HepG2 (cell line): ENCODE data around the gene PDE3B. TPM values are rescaled to one million over a fixed set of nuclear protein-coding genes. Genes with fewer than 3 reads are reported as not detected.

ENCODE experiments used
- DPF2 ChIP-seq: sonication (generic); formaldehyde crosslinking; IDR thresholded peaks from 2 replicates; pipeline ENCODE4 v1.4.0; 2020; ENCODE audit warnings: mild to moderate bottlenecking, low read depth, missing genetic modification reagents, borderline replicate concordance
- ETV5 ChIP-seq: IDR thresholded peaks from 2 replicates; pipeline ENCODE4 v1.6.1; 2018; ENCODE audit warnings: missing biosample characterization, missing genetic modification reagents, inconsistent platforms, borderline replicate concordance
- IRX3 ChIP-seq: sonication (generic); formaldehyde crosslinking; IDR thresholded peaks from 2 replicates; pipeline ENCODE4 v1.8.1; 2023; ENCODE audit warnings: mild to moderate bottlenecking, low read depth, missing genetic modification reagents, borderline replicate concordance
- KLF9 ChIP-seq: IDR thresholded peaks from 2 replicates; pipeline ENCODE4 v1.6.1; 2016; ENCODE audit warnings: low read depth
- SRSF4 ChIP-seq: fragments of 200-400 bp; formaldehyde crosslinking; IDR thresholded peaks from one replicate; pipeline ENCODE4 v1.6.1; 2018; ENCODE audit warnings: mild to moderate bottlenecking, low read depth, low read length, moderate library complexity; ENCODE audit not compliant: poor library complexity, severe bottlenecking
- ZNF224 ChIP-seq: sonication (generic); formaldehyde crosslinking; IDR thresholded peaks from 2 replicates; pipeline ENCODE4 v1.5.0; 2020; ENCODE audit warnings: mild to moderate bottlenecking, missing genetic modification reagents
- ZNF577 ChIP-seq: sonication (generic); formaldehyde crosslinking; IDR thresholded peaks from 2 replicates; pipeline ENCODE4 v1.4.0; 2020; ENCODE audit warnings: mild to moderate bottlenecking, low read depth, missing genetic modification reagents, borderline replicate concordance
- ZNF672 ChIP-seq: sonication (generic); formaldehyde crosslinking; IDR thresholded peaks from 2 replicates; pipeline ENCODE4 v1.8.1; 2022; ENCODE audit warnings: missing genetic modification reagents
- ZNF879 ChIP-seq: sonication (generic); formaldehyde crosslinking; IDR thresholded peaks from 2 replicates; pipeline ENCODE4 v1.8.1; 2023; ENCODE audit warnings: missing genetic modification reagents
- polyA plus RNA-seq, 8 experiments: library from polyadenylated mRNA; depleted of rRNA in 3 of 8; stranded (reverse) in 7 of 8; unstranded in 1 of 8; fragments of >200 nt; fragmentation: Illumina TruSeq in 4 of 8; extraction: Trizol in 4 of 8; gene quantifications; 2 replicates each; pipeline versions ENCODE4 v1.2.1 to v1.2.3, GENCODE V29; 2011 to 2016; ENCODE audit warnings: low read depth in 4 of 8, missing spikeins in 1 of 8, mixed read lengths in 1 of 8; ENCODE audit not compliant: insufficient read depth in 1 of 8
- total RNA-seq, 5 experiments: library from RNA; depleted of rRNA; stranded (reverse); fragments of >200 nt; fragmentation: Illumina TruSeq; extraction: Trizol; gene quantifications; 2 replicates each; pipeline ENCODE4 v1.2.3, GENCODE V29; 2016; ENCODE audit warnings: low read depth in 1 of 5
- TF ChIP-seq, protein P1 (sequence below): sonication (generic); formaldehyde crosslinking; IDR thresholded peaks from 2 replicates; pipeline ENCODE4 v1.4.0; 2020; ENCODE audit warnings: missing genetic modification reagents
- TF ChIP-seq, protein P2 (sequence below): IDR thresholded peaks from 2 replicates; pipeline ENCODE4 v1.6.1; 2016; ENCODE audit warnings: mild to moderate bottlenecking
- TF ChIP-seq, protein P3 (sequence below): sonication (generic); formaldehyde crosslinking; IDR thresholded peaks from 2 replicates; pipeline ENCODE4 v1.4.0; 2020; ENCODE audit warnings: missing genetic modification reagents, borderline replicate concordance
- TF ChIP-seq, protein P4 (sequence below): sonication (generic); formaldehyde crosslinking; IDR thresholded peaks from 2 replicates; pipeline ENCODE4 v1.9.0; 2022; ENCODE audit warnings: missing genetic modification reagents, mild to moderate bottlenecking, borderline replicate concordance
- TF ChIP-seq, protein P5 (sequence below): sonication (generic); formaldehyde crosslinking; conservative IDR thresholded peaks from 2 replicates; pipeline ENCODE4 v1.8.0; 2022; ENCODE audit warnings: mild to moderate bottlenecking, moderate library complexity, missing genetic modification reagents
- TF ChIP-seq, protein P6 (sequence below): sonication (generic); formaldehyde crosslinking; IDR thresholded peaks from 2 replicates; pipeline ENCODE4 v1.5.0; 2020; ENCODE audit warnings: missing genetic modification reagents, mild to moderate bottlenecking, borderline replicate concordance

Gene PDE3B
- total and polyA plus RNA-seq, 2 of the 13 experiments (the other 11 are each of a cell fraction or from before 2014, with no cell fraction given), result 14.1 to 26.5 TPM

DNA sequence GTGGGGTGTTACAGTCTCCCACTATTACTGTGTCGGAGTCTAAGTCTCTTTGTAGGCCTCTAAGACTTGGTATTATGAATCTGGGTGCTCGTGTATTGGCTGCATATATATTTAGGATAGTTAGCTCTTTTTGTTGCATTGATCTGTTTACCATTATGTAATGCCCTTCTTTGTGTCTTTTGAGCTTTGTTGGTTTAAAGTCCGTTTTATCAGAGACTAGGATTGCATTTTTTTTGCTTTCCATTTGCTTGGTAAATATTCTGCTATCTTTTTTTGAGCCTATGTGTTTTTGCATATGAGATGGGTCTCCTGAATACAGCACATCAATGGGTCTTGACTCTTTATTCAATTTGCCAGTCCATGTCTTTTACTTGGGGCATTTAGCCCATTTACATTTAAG lies 97.6 kb downstream of the PDE3B start (continued):
- TF ChIP-seq, protein P1, sequence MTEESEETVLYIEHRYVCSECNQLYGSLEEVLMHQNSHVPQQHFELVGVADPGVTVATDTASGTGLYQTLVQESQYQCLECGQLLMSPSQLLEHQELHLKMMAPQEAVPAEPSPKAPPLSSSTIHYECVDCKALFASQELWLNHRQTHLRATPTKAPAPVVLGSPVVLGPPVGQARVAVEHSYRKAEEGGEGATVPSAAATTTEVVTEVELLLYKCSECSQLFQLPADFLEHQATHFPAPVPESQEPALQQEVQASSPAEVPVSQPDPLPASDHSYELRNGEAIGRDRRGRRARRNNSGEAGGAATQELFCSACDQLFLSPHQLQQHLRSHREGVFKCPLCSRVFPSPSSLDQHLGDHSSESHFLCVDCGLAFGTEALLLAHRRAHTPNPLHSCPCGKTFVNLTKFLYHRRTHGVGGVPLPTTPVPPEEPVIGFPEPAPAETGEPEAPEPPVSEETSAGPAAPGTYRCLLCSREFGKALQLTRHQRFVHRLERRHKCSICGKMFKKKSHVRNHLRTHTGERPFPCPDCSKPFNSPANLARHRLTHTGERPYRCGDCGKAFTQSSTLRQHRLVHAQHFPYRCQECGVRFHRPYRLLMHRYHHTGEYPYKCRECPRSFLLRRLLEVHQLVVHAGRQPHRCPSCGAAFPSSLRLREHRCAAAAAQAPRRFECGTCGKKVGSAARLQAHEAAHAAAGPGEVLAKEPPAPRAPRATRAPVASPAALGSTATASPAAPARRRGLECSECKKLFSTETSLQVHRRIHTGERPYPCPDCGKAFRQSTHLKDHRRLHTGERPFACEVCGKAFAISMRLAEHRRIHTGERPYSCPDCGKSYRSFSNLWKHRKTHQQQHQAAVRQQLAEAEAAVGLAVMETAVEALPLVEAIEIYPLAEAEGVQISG, result no peak
- no peak for TF ChIP-seq ZNF672 (CRISPR knock-in tag)
- TF ChIP-seq, protein P2, sequence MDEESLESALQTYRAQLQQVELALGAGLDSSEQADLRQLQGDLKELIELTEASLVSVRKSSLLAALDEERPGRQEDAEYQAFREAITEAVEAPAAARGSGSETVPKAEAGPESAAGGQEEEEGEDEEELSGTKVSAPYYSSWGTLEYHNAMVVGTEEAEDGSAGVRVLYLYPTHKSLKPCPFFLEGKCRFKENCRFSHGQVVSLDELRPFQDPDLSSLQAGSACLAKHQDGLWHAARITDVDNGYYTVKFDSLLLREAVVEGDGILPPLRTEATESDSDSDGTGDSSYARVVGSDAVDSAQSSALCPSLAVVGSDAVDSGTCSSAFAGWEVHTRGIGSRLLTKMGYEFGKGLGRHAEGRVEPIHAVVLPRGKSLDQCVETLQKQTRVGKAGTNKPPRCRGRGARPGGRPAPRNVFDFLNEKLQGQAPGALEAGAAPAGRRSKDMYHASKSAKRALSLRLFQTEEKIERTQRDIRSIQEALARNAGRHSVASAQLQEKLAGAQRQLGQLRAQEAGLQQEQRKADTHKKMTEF, result peak; percentile 71
- TF ChIP-seq, protein P3, sequence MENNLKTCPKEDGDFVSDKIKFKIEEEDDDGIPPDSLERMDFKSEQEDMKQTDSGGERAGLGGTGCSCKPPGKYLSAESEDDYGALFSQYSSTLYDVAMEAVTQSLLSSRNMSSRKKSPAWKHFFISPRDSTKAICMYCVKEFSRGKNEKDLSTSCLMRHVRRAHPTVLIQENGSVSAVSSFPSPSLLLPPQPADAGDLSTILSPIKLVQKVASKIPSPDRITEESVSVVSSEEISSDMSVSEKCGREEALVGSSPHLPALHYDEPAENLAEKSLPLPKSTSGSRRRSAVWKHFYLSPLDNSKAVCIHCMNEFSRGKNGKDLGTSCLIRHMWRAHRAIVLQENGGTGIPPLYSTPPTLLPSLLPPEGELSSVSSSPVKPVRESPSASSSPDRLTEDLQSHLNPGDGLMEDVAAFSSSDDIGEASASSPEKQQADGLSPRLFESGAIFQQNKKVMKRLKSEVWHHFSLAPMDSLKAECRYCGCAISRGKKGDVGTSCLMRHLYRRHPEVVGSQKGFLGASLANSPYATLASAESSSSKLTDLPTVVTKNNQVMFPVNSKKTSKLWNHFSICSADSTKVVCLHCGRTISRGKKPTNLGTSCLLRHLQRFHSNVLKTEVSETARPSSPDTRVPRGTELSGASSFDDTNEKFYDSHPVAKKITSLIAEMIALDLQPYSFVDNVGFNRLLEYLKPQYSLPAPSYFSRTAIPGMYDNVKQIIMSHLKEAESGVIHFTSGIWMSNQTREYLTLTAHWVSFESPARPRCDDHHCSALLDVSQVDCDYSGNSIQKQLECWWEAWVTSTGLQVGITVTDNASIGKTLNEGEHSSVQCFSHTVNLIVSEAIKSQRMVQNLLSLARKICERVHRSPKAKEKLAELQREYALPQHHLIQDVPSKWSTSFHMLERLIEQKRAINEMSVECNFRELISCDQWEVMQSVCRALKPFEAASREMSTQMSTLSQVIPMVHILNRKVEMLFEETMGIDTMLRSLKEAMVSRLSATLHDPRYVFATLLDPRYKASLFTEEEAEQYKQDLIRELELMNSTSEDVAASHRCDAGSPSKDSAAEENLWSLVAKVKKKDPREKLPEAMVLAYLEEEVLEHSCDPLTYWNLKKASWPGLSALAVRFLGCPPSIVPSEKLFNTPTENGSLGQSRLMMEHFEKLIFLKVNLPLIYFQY (CRISPR knock-in tag), result no peak
- TF ChIP-seq, protein P4, sequence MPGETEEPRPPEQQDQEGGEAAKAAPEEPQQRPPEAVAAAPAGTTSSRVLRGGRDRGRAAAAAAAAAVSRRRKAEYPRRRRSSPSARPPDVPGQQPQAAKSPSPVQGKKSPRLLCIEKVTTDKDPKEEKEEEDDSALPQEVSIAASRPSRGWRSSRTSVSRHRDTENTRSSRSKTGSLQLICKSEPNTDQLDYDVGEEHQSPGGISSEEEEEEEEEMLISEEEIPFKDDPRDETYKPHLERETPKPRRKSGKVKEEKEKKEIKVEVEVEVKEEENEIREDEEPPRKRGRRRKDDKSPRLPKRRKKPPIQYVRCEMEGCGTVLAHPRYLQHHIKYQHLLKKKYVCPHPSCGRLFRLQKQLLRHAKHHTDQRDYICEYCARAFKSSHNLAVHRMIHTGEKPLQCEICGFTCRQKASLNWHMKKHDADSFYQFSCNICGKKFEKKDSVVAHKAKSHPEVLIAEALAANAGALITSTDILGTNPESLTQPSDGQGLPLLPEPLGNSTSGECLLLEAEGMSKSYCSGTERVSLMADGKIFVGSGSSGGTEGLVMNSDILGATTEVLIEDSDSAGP, result no peak
- TF ChIP-seq, protein P5, sequence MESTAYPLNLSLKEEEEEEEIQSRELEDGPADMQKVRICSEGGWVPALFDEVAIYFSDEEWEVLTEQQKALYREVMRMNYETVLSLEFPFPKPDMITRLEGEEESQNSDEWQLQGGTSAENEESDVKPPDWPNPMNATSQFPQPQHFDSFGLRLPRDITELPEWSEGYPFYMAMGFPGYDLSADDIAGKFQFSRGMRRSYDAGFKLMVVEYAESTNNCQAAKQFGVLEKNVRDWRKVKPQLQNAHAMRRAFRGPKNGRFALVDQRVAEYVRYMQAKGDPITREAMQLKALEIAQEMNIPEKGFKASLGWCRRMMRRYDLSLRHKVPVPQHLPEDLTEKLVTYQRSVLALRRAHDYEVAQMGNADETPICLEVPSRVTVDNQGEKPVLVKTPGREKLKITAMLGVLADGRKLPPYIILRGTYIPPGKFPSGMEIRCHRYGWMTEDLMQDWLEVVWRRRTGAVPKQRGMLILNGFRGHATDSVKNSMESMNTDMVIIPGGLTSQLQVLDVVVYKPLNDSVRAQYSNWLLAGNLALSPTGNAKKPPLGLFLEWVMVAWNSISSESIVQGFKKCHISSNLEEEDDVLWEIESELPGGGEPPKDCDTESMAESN (CRISPR knock-in tag), result no peak
- TF ChIP-seq ETV5, result no peak
- no peak for TF ChIP-seq DPF2
- no peak for TF ChIP-seq IRX3 (CRISPR knock-in tag)
- TF ChIP-seq, protein P6, sequence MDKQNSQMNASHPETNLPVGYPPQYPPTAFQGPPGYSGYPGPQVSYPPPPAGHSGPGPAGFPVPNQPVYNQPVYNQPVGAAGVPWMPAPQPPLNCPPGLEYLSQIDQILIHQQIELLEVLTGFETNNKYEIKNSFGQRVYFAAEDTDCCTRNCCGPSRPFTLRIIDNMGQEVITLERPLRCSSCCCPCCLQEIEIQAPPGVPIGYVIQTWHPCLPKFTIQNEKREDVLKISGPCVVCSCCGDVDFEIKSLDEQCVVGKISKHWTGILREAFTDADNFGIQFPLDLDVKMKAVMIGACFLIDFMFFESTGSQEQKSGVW (CRISPR knock-in tag), result no peak
- TF ChIP-seq KLF9, result no peak
- no peak for TF ChIP-seq ZNF224 (CRISPR knock-in tag)
- 0 out of 2 replicates have a peak, but pooled peaks have one; percentile 27 for TF ChIP-seq ZNF879
- TF ChIP-seq SRSF4, result no peak
- no peak for TF ChIP-seq ZNF577
